HCT116 (cell line): ENCODE data around the gene PRR36. TPM values are rescaled to one million over a fixed set of nuclear protein-coding genes. Genes with fewer than 3 reads are reported as not detected.
A peak's percentile ranks its signal among the peaks of the same experiment; 100 is the strongest.

ENCODE experiments used
- ATAC-seq: fragments of 200-7000 bp; cut with Tn5 transposase; 2 replicates; pipeline ENCODE4 v1.9.1; 2020; ENCODE audit warnings: mild to moderate bottlenecking, moderate library complexity
- BruUV-seq: library from RNA; stranded (reverse); fragments of 400-500 nt; replicated peaks from 2 replicates; lab custom pipeline; 2021; lab: Mats Ljungman, UMichigan
- CTCF ChIA-PET: fragments of 300-600 bp; sonication (Branson Sonifier 250); formaldehyde crosslinking; loops from one replicate; lab custom pipeline; 2021; ENCODE audit warnings: antibody characterized with exemption; lab: Charles Lee
- POLR2A ChIA-PET: fragments of 300-600, 350-600 bp; sonication (Branson Sonifier 250); formaldehyde crosslinking; loops from one replicate; lab custom pipeline; 2021; ENCODE audit warnings: antibody characterized with exemption; lab: Charles Lee
- RAD21 ChIA-PET, 2 experiments: fragments of 300-600 bp; sonication (Branson Sonifier 250); formaldehyde crosslinking; loops; one replicate each; lab custom pipeline; 2023; ENCODE audit warnings: low total read pairs in 2 of 2; ENCODE audit not compliant: uncharacterized antibody in 2 of 2, unreplicated experiment in 2 of 2, low non-redundant PET in 1 of 2; lab: Charles Lee
- DNase-seq: peaks from one replicate; pipeline ENCODE4 v3.0.0-alpha.2; 2010; ENCODE audit warnings: low read depth, low spot score
- H2AFZ ChIP-seq: fragments of 200-600 bp; shearing (Covaris generic), sonication (generic); 2 replicates; pipeline ENCODE4 v1.6.1; 2017; ENCODE audit warnings: low read depth, mixed run types, mixed read lengths, antibody characterized with exemption, low read length; ENCODE audit not compliant: poor library complexity, severe bottlenecking
- H3K27ac ChIP-seq: 2 replicates; pipeline ENCODE4 v1.5.1; 2012; ENCODE audit warnings: low read depth, low read length
- H3K27me3 ChIP-seq: fragments of 200-600 bp; sonication (generic); 2 replicates; pipeline ENCODE4 v1.6.1; 2016; ENCODE audit warnings: mixed run types, low read length, mixed read lengths; ENCODE audit not compliant: insufficient read depth
- H3K36me3 ChIP-seq, 2 experiments: fragments of 200-500 bp in 1 of 2; fragments of 200-600 bp in 1 of 2; sonication (Bioruptor generic) in 1 of 2; sonication (generic) in 1 of 2; 2 replicates each; pipeline versions ENCODE4 v1.5.1 to v1.6.1; 2014 to 2016; ENCODE audit warnings: low read length in 2 of 2, inconsistent platforms in 1 of 2, mixed read lengths in 1 of 2, mixed run types in 1 of 2; ENCODE audit not compliant: insufficient read depth in 2 of 2, control insufficient read depth in 1 of 2
- H3K4me1 ChIP-seq, 2 experiments: fragments of 200-600 bp in 1 of 2; sonication (generic) in 1 of 2; 2 replicates each; pipeline versions ENCODE4 v1.5.1 to v1.6.1; 2012 to 2017; ENCODE audit warnings: low read length in 2 of 2, inconsistent platforms in 1 of 2, mild to moderate bottlenecking in 1 of 2, mixed read lengths in 1 of 2, mixed run types in 1 of 2, moderate library complexity in 1 of 2; ENCODE audit not compliant: insufficient read depth in 2 of 2, control insufficient read depth in 1 of 2
- H3K4me2 ChIP-seq: fragments of 200-600 bp; sonication (generic); 2 replicates; pipeline ENCODE4 v1.6.1; 2017; ENCODE audit warnings: mixed run types, low read length, mixed read lengths
- H3K4me3 ChIP-seq, 2 experiments: fragments of 200-600 bp in 1 of 2; sonication (generic) in 1 of 2; replicated peaks in 1 of 2; 2 replicates each; pipeline ENCODE4 v1.5.1; 2011 to 2016; ENCODE audit warnings: low read length in 2 of 2, control low read depth in 1 of 2, low read depth in 1 of 2, mild to moderate bottlenecking in 1 of 2, mixed read lengths in 1 of 2, mixed run types in 1 of 2
- H3K79me2 ChIP-seq: fragments of 200-600 bp; sonication (generic); 2 replicates; pipeline ENCODE4 v1.6.1; 2017; ENCODE audit warnings: mild to moderate bottlenecking, mixed run types, low read length, moderate library complexity, mixed read lengths; ENCODE audit not compliant: insufficient read depth
- H3K9ac ChIP-seq: fragments of 200-600 bp; sonication (generic); 2 replicates; pipeline ENCODE4 v1.6.1; 2016; ENCODE audit warnings: low read length, mixed read lengths
- H3K9me2 ChIP-seq: fragments of 200-600 bp; sonication (generic), shearing (Covaris generic); 2 replicates; pipeline ENCODE4 v1.6.1; 2017; ENCODE audit warnings: mixed run types, mild to moderate bottlenecking, moderate library complexity; ENCODE audit not compliant: insufficient read depth
- H3K9me3 ChIP-seq, 2 experiments: fragments of 200-500 bp in 1 of 2; fragments of 200-600 bp in 1 of 2; sonication (Bioruptor generic) in 1 of 2; sonication (generic) in 1 of 2; 2 replicates each; pipeline ENCODE4 v1.6.1; 2014 to 2017; ENCODE audit warnings: low read length in 2 of 2, mixed read lengths in 2 of 2, inconsistent platforms in 1 of 2, low read depth in 1 of 2, mild to moderate bottlenecking in 1 of 2, mixed run types in 1 of 2, moderate library complexity in 1 of 2; ENCODE audit not compliant: control insufficient read depth in 1 of 2, insufficient read depth in 1 of 2
- H4K20me1 ChIP-seq: fragments of 200-600 bp; sonication (generic), shearing (Covaris generic); 2 replicates; pipeline ENCODE4 v1.6.1; 2017; ENCODE audit warnings: mixed run types, mild to moderate bottlenecking, moderate library complexity; ENCODE audit not compliant: insufficient read depth
- CEBPB ChIP-seq: IDR thresholded peaks from 2 replicates; pipeline ENCODE4 v1.6.1; 2012; ENCODE audit warnings: low read depth
- ELF1 ChIP-seq: IDR thresholded peaks from 2 replicates; pipeline ENCODE4 v1.6.1; 2012; ENCODE audit warnings: low read depth, borderline replicate concordance
- EZH2phosphoT487 ChIP-seq: fragments of 200-600 bp; IDR thresholded peaks from 2 replicates; pipeline ENCODE4 v1.6.1; 2018; ENCODE audit warnings: antibody characterized with exemption, borderline replicate concordance
- JUND ChIP-seq: IDR thresholded peaks from 2 replicates; pipeline ENCODE4 v1.6.1; 2012
- MAX ChIP-seq: IDR thresholded peaks from 2 replicates; pipeline ENCODE4 v1.6.1; 2012
- REST ChIP-seq: IDR thresholded peaks from 2 replicates; pipeline ENCODE4 v1.6.1; 2012; ENCODE audit warnings: low read depth
- SIN3A ChIP-seq: IDR thresholded peaks from 2 replicates; pipeline ENCODE4 v1.6.1; 2012; ENCODE audit warnings: low read depth
- ZBTB33 ChIP-seq: IDR thresholded peaks from 2 replicates; pipeline ENCODE4 v1.6.1; 2011; ENCODE audit warnings: mild to moderate bottlenecking, low read length, moderate library complexity; ENCODE audit not compliant: insufficient replicate concordance; ENCODE audit errors: extremely low read depth
- ZNF274 ChIP-seq: fragments of 200-500 bp; sonication (Bioruptor generic); IDR thresholded peaks from 2 replicates; pipeline ENCODE4 v1.6.1; 2014; ENCODE audit warnings: mild to moderate bottlenecking, low read depth, low read length, inconsistent platforms
- intact Hi-C: fragments of 100-400 bp; cut with micrococcal nuclease; formaldehyde crosslinking; loops from 2 replicates; pipeline ENCODE4 v1.10.0; 2022
- total RNA-seq: library from RNA; stranded (reverse); gene quantifications from one replicate; pipeline ENCODE4 v1.2.1, GENCODE V29; 2021; ENCODE audit not compliant: unreplicated experiment

Gene PRR36
- total RNA-seq, 1 experiment from 2014 or later = 7.5 TPM

- H3K36me3 ChIP-seq = no peaks in the 10 kb centered on the region
- no peak for DNase-seq
- no peaks in the 10 kb centered on the region for H3K79me2 ChIP-seq
- H3K4me1 ChIP-seq = peaks cover 10 to 31% of the 10 kb centered on the region in 2 experiments
- no peak overlapping the region; the same call in 1 of the 2 replicates for H3K27ac ChIP-seq
- TSS peak; percentile 36 for BruUV-seq
- ChIA-PET RAD21 (no interaction called here), POLR2A (no interaction called here), CTCF (no interaction called here)
- ATAC-seq = no peak
- no peak overlapping the region for H3K4me3 ChIP-seq
- no peaks in the 10 kb centered on the region for H4K20me1 ChIP-seq
- H3K4me2 ChIP-seq = no peak overlapping the region
- H2AFZ ChIP-seq = no peak overlapping the region
- no peaks in the 10 kb centered on the region for H3K9me2 ChIP-seq
- TF ChIP-seq SIN3A = no peak
- no peak for TF ChIP-seq JUND
- no peak for TF ChIP-seq CEBPB
- TF ChIP-seq MAX = no peak
- TF ChIP-seq ZNF274 = no peak
- TF ChIP-seq ELF1 = no peak
- no peak for TF ChIP-seq ZBTB33
- no peak for TF ChIP-seq EZH2phosphoT487
- TF ChIP-seq REST = no peak
- intact Hi-C loops = no loop called here
- no peaks in the 10 kb centered on the region for H3K9me3 ChIP-seq
- no peak overlapping the region for H3K9ac ChIP-seq
- no peaks in the 10 kb centered on the region for H3K27me3 ChIP-seq
Observed at GRCh38 chr19:7863971-7864689, 10.1 kb downstream of the PRR36 start.
